SU-DHL-6 (cell line): ENCODE results near the gene FAM13C.

ENCODE experiments used
- EZH2phosphoT487 ChIP-seq: fragments of 200-600 bp; sonication (generic), shearing (Covaris generic); conservative IDR thresholded peaks from 2 replicates; pipeline ENCODE4 v1.6.1; 2018; ENCODE audit warnings: mild to moderate bottlenecking, antibody characterized with exemption, low read length, moderate library complexity, mixed read lengths
- TF ChIP-seq, protein P1 (sequence below): fragments of 200-600 bp; sonication (generic); IDR thresholded peaks from one replicate; pipeline ENCODE4 v1.5.1; 2017; ENCODE audit warnings: antibody characterized with exemption, mild to moderate bottlenecking, low read length, moderate library complexity; ENCODE audit not compliant: insufficient read depth, poor library complexity, severe bottlenecking

DNA sequence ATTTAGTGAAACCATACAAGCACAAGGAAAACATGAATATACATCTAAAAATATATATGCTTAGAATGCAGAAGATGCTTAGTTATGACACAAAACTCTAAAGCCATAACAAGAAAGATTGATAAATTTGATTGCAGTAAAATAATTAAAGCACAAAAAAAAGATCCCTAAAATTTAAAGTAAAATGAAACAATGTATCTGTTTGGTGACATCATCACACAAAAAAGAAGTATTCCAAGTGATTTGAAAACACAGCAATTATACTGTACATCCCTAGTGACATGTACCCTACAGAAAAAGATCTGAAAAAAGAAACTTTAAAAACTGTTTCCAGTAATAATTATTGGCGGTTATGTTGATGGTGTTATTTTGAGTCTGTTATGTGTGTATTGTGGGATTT, 148.2 kb downstream of the FAM13C start:
- TF ChIP-seq, protein P1, sequence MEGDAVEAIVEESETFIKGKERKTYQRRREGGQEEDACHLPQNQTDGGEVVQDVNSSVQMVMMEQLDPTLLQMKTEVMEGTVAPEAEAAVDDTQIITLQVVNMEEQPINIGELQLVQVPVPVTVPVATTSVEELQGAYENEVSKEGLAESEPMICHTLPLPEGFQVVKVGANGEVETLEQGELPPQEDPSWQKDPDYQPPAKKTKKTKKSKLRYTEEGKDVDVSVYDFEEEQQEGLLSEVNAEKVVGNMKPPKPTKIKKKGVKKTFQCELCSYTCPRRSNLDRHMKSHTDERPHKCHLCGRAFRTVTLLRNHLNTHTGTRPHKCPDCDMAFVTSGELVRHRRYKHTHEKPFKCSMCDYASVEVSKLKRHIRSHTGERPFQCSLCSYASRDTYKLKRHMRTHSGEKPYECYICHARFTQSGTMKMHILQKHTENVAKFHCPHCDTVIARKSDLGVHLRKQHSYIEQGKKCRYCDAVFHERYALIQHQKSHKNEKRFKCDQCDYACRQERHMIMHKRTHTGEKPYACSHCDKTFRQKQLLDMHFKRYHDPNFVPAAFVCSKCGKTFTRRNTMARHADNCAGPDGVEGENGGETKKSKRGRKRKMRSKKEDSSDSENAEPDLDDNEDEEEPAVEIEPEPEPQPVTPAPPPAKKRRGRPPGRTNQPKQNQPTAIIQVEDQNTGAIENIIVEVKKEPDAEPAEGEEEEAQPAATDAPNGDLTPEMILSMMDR = no peak
- TF ChIP-seq EZH2phosphoT487 = no peak
